LNCAP (cell line): ENCODE data around the gene LEMD2.

Source experiments
- CTCF ChIP-seq: fragments of 450-650 bp; IDR thresholded peaks from 2 replicates; pipeline ENCODE4 v1.5.1; 2017; ENCODE audit warnings: mild to moderate bottlenecking

LEMD2 gene

GRCh38 chr6:33797626-33798342, 8.9 kb upstream of the LEMD2 start:
- TF ChIP-seq CTCF, result no peak

GRCh38 chr6:33794910-33795623, 6.1 kb upstream of the LEMD2 start:
- TF ChIP-seq CTCF, result no peak

GRCh38 chr6:33792981-33793380, 4.1 kb upstream of the LEMD2 start:
- TF ChIP-seq CTCF, result no peak

GRCh38 chr6:33791620-33792019, 2.7 kb upstream of the LEMD2 start:
- TF ChIP-seq CTCF, result no peak

GRCh38 chr6:33790910-33791309, 2.0 kb upstream of the LEMD2 start:
- no peak for TF ChIP-seq CTCF

- no peak for TF ChIP-seq CTCF
Observed at GRCh38 chr6:33790379-33790778, 1.4 kb upstream of the LEMD2 start.

GRCh38 chr6:33789550-33789895, 593 bp upstream of the LEMD2 start:
- no peak for TF ChIP-seq CTCF
